ENCODE data around the gene RPL10. TPM values are rescaled to one million over a fixed set of nuclear protein-coding genes. Genes with fewer than 3 reads are reported as not detected.
A peak's percentile ranks its signal among the peaks of the same experiment; 100 is the strongest.

The RPL10 gene
- total and polyA plus RNA-seq, 2 experiments from 2014 or later: 1,435 to 6,561 TPM

DNA sequence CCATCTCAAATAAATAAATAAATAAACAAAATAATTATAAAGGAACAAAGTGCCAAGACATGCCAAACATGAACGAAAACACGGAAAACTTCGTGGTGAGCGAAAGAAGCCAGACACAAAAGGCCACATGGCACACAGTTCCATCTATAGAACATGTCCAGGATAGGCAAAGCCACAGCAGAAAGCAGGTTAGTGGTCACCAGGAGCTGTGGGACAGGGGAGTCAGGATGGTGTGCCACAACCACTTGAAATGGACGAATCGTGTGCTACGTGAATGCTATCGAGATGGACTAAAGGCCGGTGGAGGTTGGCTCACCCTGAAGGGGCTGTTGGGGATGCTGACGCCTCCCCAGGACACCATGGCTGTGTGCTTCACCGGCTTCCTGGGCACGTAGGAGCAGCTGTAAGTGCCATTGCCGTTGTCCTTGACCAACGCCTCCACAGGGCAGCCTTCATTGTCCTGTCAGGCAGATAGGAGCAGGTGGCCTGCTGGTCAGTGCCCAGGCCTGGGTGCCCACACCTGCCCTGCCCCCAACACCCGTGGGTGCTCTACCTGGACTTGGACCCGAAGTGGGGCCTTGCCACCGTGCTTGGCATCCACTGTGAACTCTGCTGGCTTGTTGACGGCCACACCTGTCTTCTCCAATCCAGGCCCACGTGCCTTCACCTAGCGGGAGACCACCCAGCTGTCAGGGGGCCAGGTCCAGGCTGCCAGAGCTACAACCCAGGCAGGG, 34.3 kb upstream of the RPL10 start:
- Histone ChIP-seq H3K4me3 (no peak overlapping the region), H3K9me3 (ENCODE audit: low read depth) (no peaks in the 10 kb centered on the region), H3K4me1 (ENCODE audit: insufficient read depth) (0 out of 2 replicates have a peak, but pooled peaks cover 9% of the 10 kb centered on the region), H4K20me1 (ENCODE audit: insufficient read depth) (no peaks in the 10 kb centered on the region; the same call in 1 of the 2 replicates), H3K9ac (no peak overlapping the region), H2AFZ (no peak overlapping the region), H3F3A (ENCODE audit: insufficient read depth) (peaks cover 31% of the 10 kb centered on the region), H3K27ac (peak overlapping the region; percentile 21; the same call in 1 of the 2 replicates), H3K9me2 (ENCODE audit: insufficient read depth) (no peaks in the 10 kb centered on the region), H3K27me3 (replicated peaks; ENCODE audit: insufficient read depth) (no peaks in the 10 kb centered on the region), H3K36me3 (ENCODE audit: low read depth) (peaks cover 6% of the 10 kb centered on the region; the same call in 1 of the 2 replicates), H3K79me2 (ENCODE audit: insufficient read depth) (peaks cover 95% of the 10 kb centered on the region), H3K4me2 (ENCODE audit: unreplicated experiment) (no peak overlapping the region)
- no peak for DNase-seq
- in situ Hi-C loops (cut with MboI): no loop called here
- TF ChIP-seq EZH2 (IDR thresholded peaks at IDR 0.05; ENCODE audit: insufficient read depth, poor library complexity, severe bottlenecking) (no peak), EZH2phosphoT487 (IDR thresholded peaks at IDR 0.05; ENCODE audit: insufficient read depth, low read depth) (no peak)
- 65 to 79% methylated on average over 9 to 19 of the region's 20 CpGs for WGBS, 2 experiments (ENCODE audit: low coverage in 1 of 2, low lambda C conversion rate in 2 of 2, missing lambda C conversion rate in 2 of 2)

DNA sequence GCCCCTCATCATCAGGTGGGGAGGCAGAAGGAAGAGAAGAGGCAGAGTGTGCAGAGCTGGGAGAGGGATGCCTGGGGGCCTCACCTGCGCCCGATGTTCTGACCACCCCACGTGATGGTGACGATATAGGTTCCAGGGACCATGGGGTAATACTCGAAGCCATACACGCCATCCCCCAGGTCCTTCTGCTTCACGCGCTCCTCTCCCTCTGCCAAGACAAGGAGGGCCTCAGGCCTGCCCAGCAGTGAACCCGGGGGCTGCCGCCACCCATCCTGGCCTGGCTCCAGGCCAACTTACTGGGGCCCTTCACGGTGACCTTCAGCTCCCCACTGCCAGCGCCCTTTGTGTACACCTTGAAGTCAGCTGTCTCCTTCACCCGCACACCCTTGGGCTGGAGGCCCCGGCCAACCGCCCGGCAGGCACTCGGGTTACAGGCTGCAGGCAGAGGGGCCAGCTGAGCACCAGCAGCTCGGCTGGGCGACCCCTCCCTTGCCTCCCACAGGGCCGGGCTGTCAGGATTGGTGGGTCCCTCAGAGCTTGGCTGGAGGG, 33.1 kb upstream of the RPL10 start:
- H3K4me2 ChIP-seq (ENCODE audit: unreplicated experiment): no peak overlapping the region
- no peak for TF ChIP-seq EZH2phosphoT487 (IDR thresholded peaks at IDR 0.05; ENCODE audit: insufficient read depth, low read depth)
- TF ChIP-seq EZH2 (IDR thresholded peaks at IDR 0.05; ENCODE audit: insufficient read depth, poor library complexity, severe bottlenecking): no peak
- peaks cover 9% of the 10 kb centered on the region; the same call in 1 of the 2 replicates for H3K36me3 ChIP-seq (ENCODE audit: low read depth)
- no peaks in the 10 kb centered on the region for H4K20me1 ChIP-seq (ENCODE audit: insufficient read depth)
- H3K9ac ChIP-seq: no peak overlapping the region
- H3K9me2 ChIP-seq (ENCODE audit: insufficient read depth): no peaks in the 10 kb centered on the region
- H3K9me3 ChIP-seq (ENCODE audit: low read depth): no peaks in the 10 kb centered on the region
- in situ Hi-C loops (cut with MboI): no loop called here
- no peak overlapping the region for H3K4me3 ChIP-seq
- 0 out of 2 replicates have a peak, but pooled peaks cover 9% of the 10 kb centered on the region for H3K4me1 ChIP-seq (ENCODE audit: insufficient read depth)
- H2AFZ ChIP-seq: no peak overlapping the region
- no peaks in the 10 kb centered on the region for H3K27me3 ChIP-seq (replicated peaks; ENCODE audit: insufficient read depth)
- no peak overlapping the region for H3K27ac ChIP-seq
- H3F3A ChIP-seq (ENCODE audit: insufficient read depth): peaks cover 33% of the 10 kb centered on the region
- peaks cover 92% of the 10 kb centered on the region for H3K79me2 ChIP-seq (ENCODE audit: insufficient read depth)
- WGBS, 2 experiments (ENCODE audit: low coverage in 1 of 2, low lambda C conversion rate in 2 of 2, missing lambda C conversion rate in 2 of 2): 77 to 85% methylated on average over 6 to 11 of the region's 20 CpGs
- DNase-seq: no peak

DNA sequence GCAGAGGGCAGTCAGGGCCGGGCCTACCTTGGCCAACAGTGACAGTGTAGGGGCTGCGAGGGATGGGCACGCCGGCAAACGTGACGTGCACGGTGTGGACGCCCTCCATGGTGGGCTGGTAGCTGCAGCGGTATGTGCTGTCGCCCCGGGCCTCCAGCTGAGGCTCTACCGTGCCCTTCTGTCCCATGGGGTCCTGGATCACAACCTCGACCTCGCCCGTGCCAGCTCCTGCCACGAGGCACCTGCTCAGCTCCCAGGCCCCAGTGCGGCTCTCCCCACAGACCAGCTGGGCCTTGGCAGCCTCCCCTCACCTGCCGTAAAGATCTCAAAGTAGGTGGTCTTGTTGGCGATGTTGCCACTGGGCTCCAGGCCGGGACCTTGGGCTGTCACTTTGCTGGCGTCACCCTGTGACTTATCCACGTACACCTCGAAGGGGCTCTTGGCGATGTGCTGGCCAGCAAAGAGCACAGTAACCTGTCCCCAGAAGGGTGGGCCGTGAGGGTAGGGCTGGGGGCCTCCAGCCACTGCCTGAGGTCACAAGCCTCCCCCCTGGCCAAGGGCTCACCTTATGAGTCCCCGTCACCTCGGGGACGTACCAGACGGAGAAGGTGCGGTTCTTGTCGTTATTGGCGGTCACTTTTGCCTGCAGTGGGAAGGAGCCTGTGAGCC, 32.0 kb upstream of the RPL10 start:
- H3K4me2 ChIP-seq (ENCODE audit: unreplicated experiment): no peak overlapping the region
- WGBS, 2 experiments (ENCODE audit: low coverage in 1 of 2, low lambda C conversion rate in 2 of 2, missing lambda C conversion rate in 2 of 2): 93 to 95% methylated on average over 10 of the region's 32 CpGs
- no peaks in the 10 kb centered on the region for H3K9me3 ChIP-seq (ENCODE audit: low read depth)
- H4K20me1 ChIP-seq (ENCODE audit: insufficient read depth): no peaks in the 10 kb centered on the region
- no peak overlapping the region for H2AFZ ChIP-seq
- H3K36me3 ChIP-seq (ENCODE audit: low read depth): peaks cover 4% of the 10 kb centered on the region; the same call in 1 of the 2 replicates
- no peak for DNase-seq
- TF ChIP-seq EZH2phosphoT487 (IDR thresholded peaks at IDR 0.05; ENCODE audit: insufficient read depth, low read depth) (no peak), EZH2 (IDR thresholded peaks at IDR 0.05; ENCODE audit: insufficient read depth, poor library complexity, severe bottlenecking) (no peak)
- H3K27ac ChIP-seq: peak overlapping the region; percentile 98
- 0 out of 2 replicates have a peak, but pooled peaks cover 9% of the 10 kb centered on the region for H3K4me1 ChIP-seq (ENCODE audit: insufficient read depth)
- H3K9me2 ChIP-seq (ENCODE audit: insufficient read depth): no peaks in the 10 kb centered on the region
- in situ Hi-C loops (cut with MboI): no loop called here
- peaks cover 94% of the 10 kb centered on the region for H3K79me2 ChIP-seq (ENCODE audit: insufficient read depth)
- no peak overlapping the region for H3K4me3 ChIP-seq
- H3K27me3 ChIP-seq (replicated peaks; ENCODE audit: insufficient read depth): no peaks in the 10 kb centered on the region
- H3K9ac ChIP-seq: peak overlapping the region; percentile 97; the same call in 1 of the 2 replicates
- peaks cover 32% of the 10 kb centered on the region for H3F3A ChIP-seq (ENCODE audit: insufficient read depth)

DNA sequence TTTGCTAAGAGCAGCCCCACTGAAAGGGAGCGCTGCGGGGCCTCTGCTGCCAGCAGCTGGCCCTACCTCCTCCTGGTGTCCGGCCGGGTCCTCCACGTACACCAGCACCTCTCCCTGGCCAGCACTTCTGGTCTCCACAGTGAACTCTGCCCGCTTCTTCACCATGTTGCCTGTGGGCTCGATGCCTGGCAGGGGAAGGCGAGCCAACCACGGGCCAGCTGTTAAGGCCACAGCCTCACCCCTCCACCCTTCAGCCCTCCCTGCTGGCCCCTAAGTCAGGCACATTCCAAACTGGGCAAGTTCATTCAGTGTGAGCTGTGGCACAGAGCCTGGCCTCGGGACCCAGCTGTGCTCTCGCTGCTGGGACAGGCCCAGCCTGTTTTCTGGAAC, 31.5 kb upstream of the RPL10 start:
- H3K9ac ChIP-seq: peak overlapping the region; percentile 97
- H3K4me3 ChIP-seq: peak overlapping the region; percentile 26; the same call in 1 of the 2 replicates
- H3K4me1 ChIP-seq (ENCODE audit: insufficient read depth): 0 out of 2 replicates have a peak, but pooled peaks cover 9% of the 10 kb centered on the region
- no peaks in the 10 kb centered on the region for H3K27me3 ChIP-seq (replicated peaks; ENCODE audit: insufficient read depth)
- TF ChIP-seq EZH2phosphoT487 (IDR thresholded peaks at IDR 0.05; ENCODE audit: insufficient read depth, low read depth) (no peak), EZH2 (IDR thresholded peaks at IDR 0.05; ENCODE audit: insufficient read depth, poor library complexity, severe bottlenecking) (no peak)
- peaks cover 88% of the 10 kb centered on the region for H3K79me2 ChIP-seq (ENCODE audit: insufficient read depth)
- 42 to 55% methylated on average over 5 to 6 of the region's 11 CpGs for WGBS, 2 experiments (ENCODE audit: low coverage in 1 of 2, low lambda C conversion rate in 2 of 2, missing lambda C conversion rate in 2 of 2)
- H4K20me1 ChIP-seq (ENCODE audit: insufficient read depth): no peaks in the 10 kb centered on the region
- H3K9me2 ChIP-seq (ENCODE audit: insufficient read depth): no peaks in the 10 kb centered on the region
- in situ Hi-C loops (cut with MboI): no loop called here
- no peaks in the 10 kb centered on the region for H3K9me3 ChIP-seq (ENCODE audit: low read depth)
- DNase-seq: peak; percentile 34
- H3F3A ChIP-seq (ENCODE audit: insufficient read depth): peaks cover 27% of the 10 kb centered on the region
- no peak overlapping the region for H3K4me2 ChIP-seq (ENCODE audit: unreplicated experiment)
- no peak overlapping the region for H2AFZ ChIP-seq
- peak overlapping the region; percentile 98 for H3K27ac ChIP-seq
- peaks cover 4% of the 10 kb centered on the region; the same call in 1 of the 2 replicates for H3K36me3 ChIP-seq (ENCODE audit: low read depth)
